IMR-90 (cell line): ENCODE results near the gene NF2. TPM values are rescaled to one million over a fixed set of nuclear protein-coding genes. Genes with fewer than 3 reads are reported as not detected.

Experiments used
- ATAC-seq: fragments of 200-7000 bp; cut with Tn5 transposase; 2 replicates; pipeline ENCODE4 v1.9.1; 2020; ENCODE audit warnings: low read depth, mild to moderate bottlenecking, moderate library complexity
- BruUV-seq: library from RNA; stranded (reverse); fragments of 400-500 nt; replicated peaks from 2 replicates; lab custom pipeline; 2021; lab: Mats Ljungman, UMichigan
- CTCF ChIA-PET: fragments of 300-600 bp; formaldehyde crosslinking; extraction: SDS; loops from one replicate; lab custom pipeline; 2021; ENCODE audit warnings: antibody characterized with exemption; lab: Yijun Ruan, JAX
- POLR2A ChIA-PET: fragments of 300-600 bp; sonication (Branson Sonifier 250); formaldehyde crosslinking; loops from one replicate; lab custom pipeline; 2022; ENCODE audit warnings: antibody characterized with exemption; ENCODE audit not compliant: unreplicated experiment; lab: Charles Lee
- DNase-seq: peaks from one replicate; pipeline ENCODE4 v3.0.0; 2013
- H2AFZ ChIP-seq: replicated peaks from 2 replicates; pipeline ENCODE3; 2013; ENCODE audit warnings: low read length, mild to moderate bottlenecking; ENCODE audit not compliant: poor library complexity
- H2AK5ac ChIP-seq: 2 replicates; pipeline ENCODE4 v1.6.1; 2013; ENCODE audit warnings: low read depth, low read length, inconsistent platforms
- H2AK9ac ChIP-seq: replicated peaks from 2 replicates; pipeline ENCODE3; 2013; ENCODE audit warnings: mild to moderate bottlenecking, low read depth, low read length, moderate library complexity; ENCODE audit not compliant: poor library complexity
- H2BK120ac ChIP-seq: 2 replicates; pipeline ENCODE4 v1.6.1; 2013; ENCODE audit warnings: low read depth, low read length, inconsistent platforms
- H2BK15ac ChIP-seq: 3 replicates; pipeline ENCODE4 v1.6.1; 2013; ENCODE audit warnings: low read depth, low read length, inconsistent platforms
- H2BK20ac ChIP-seq: 2 replicates; pipeline ENCODE4 v1.6.1; 2013; ENCODE audit warnings: low read depth, mild to moderate bottlenecking, inconsistent platforms, low read length, moderate library complexity
- H2BK5ac ChIP-seq: 2 replicates; pipeline ENCODE4 v1.6.1; 2013; ENCODE audit warnings: mild to moderate bottlenecking, low read depth, low read length, inconsistent platforms; ENCODE audit not compliant: poor library complexity, severe bottlenecking
- H3K14ac ChIP-seq: replicated peaks from 2 replicates; pipeline ENCODE4 v1.6.1; 2013; ENCODE audit warnings: low read depth, low read length, inconsistent platforms
- H3K18ac ChIP-seq: 2 replicates; pipeline ENCODE4 v1.6.1; 2013; ENCODE audit warnings: low read depth, low read length, control low read depth
- H3K23ac ChIP-seq: 2 replicates; pipeline ENCODE4 v1.6.1; 2013; ENCODE audit warnings: low read depth, low read length, inconsistent platforms
- H3K27ac ChIP-seq: 2 replicates; pipeline ENCODE4 v1.5.1; 2013; ENCODE audit warnings: mild to moderate bottlenecking, control low read depth, low read length; ENCODE audit not compliant: insufficient read depth
- H3K27me3 ChIP-seq: 2 replicates; pipeline ENCODE4 v1.6.1; 2013; ENCODE audit warnings: low read length; ENCODE audit not compliant: control insufficient read depth, insufficient read depth
- H3K36me3 ChIP-seq: 2 replicates; pipeline ENCODE4 v1.6.1; 2013; ENCODE audit warnings: low read length, mixed read lengths; ENCODE audit not compliant: control insufficient read depth, insufficient read depth
- H3K4ac ChIP-seq: 2 replicates; pipeline ENCODE4 v1.6.1; 2013; ENCODE audit warnings: low read depth, low read length, inconsistent platforms
- H3K4me1 ChIP-seq: 2 replicates; pipeline ENCODE4 v1.6.1; 2013; ENCODE audit warnings: low read length, mixed read lengths; ENCODE audit not compliant: control insufficient read depth, insufficient read depth
- H3K4me2 ChIP-seq: 2 replicates; pipeline ENCODE4 v1.6.1; 2013; ENCODE audit warnings: low read depth, mild to moderate bottlenecking, control low read depth, low read length, moderate library complexity
- H3K4me3 ChIP-seq: 2 replicates; pipeline ENCODE4 v1.5.1; 2013; ENCODE audit warnings: low read depth, mild to moderate bottlenecking, control low read depth, low read length, moderate library complexity; ENCODE audit not compliant: insufficient read depth
- H3K56ac ChIP-seq: 2 replicates; pipeline ENCODE4 v1.6.1; 2013; ENCODE audit warnings: low read length, inconsistent platforms; ENCODE audit not compliant: insufficient read depth; ENCODE audit errors: extremely low read depth
- H3K79me1 ChIP-seq, 2 experiments: 2 replicates each; pipeline ENCODE4 v1.6.1; 2013; ENCODE audit warnings: low read length in 2 of 2, inconsistent platforms in 1 of 2, low read depth in 1 of 2
- H3K9ac ChIP-seq: 2 replicates; pipeline ENCODE4 v1.6.1; 2013; ENCODE audit warnings: low read depth, low read length, control low read depth
- H3K9me1 ChIP-seq: 2 replicates; pipeline ENCODE4 v1.6.1; 2013; ENCODE audit warnings: low read length, inconsistent platforms; ENCODE audit not compliant: insufficient read depth
- H3K9me3 ChIP-seq: 2 replicates; pipeline ENCODE4 v1.6.1; 2013; ENCODE audit warnings: low read length; ENCODE audit not compliant: control insufficient read depth, insufficient read depth
- H4K20me1 ChIP-seq: 2 replicates; pipeline ENCODE4 v1.6.1; 2013; ENCODE audit warnings: low read length, inconsistent platforms; ENCODE audit not compliant: insufficient read depth
- H4K5ac ChIP-seq: 2 replicates; pipeline ENCODE4 v1.6.1; 2013; ENCODE audit warnings: mild to moderate bottlenecking, low read depth, low read length, control low read depth
- H4K8ac ChIP-seq, 2 experiments: 2 replicates each; pipeline ENCODE4 v1.6.1; 2013; ENCODE audit warnings: low read depth in 2 of 2, low read length in 2 of 2, control low read depth in 1 of 2, inconsistent platforms in 1 of 2
- H4K91ac ChIP-seq: 2 replicates; pipeline ENCODE4 v1.6.1; 2013; ENCODE audit warnings: low read depth, low read length, inconsistent platforms; ENCODE audit not compliant: insufficient read depth
- BHLHE40 ChIP-seq: fragments of 150-350 bp; IDR thresholded peaks from 2 replicates; pipeline ENCODE4 v1.6.1; 2016; ENCODE audit warnings: mild to moderate bottlenecking, low read depth, low read length
- CEBPB ChIP-seq: IDR thresholded peaks from 2 replicates; pipeline ENCODE4 v1.6.1; 2012; ENCODE audit warnings: low read depth, low read length, improper control_type of control experiment
- CHD1 ChIP-seq: IDR thresholded peaks from 2 replicates; pipeline ENCODE4 v1.6.1; 2012; ENCODE audit warnings: low read depth, low read length, improper control_type of control experiment
- FOS ChIP-seq: fragments of 150-350 bp; IDR thresholded peaks from 2 replicates; pipeline ENCODE4 v1.6.1; 2016; ENCODE audit warnings: low read depth, low read length
- MAZ ChIP-seq: IDR thresholded peaks from 2 replicates; pipeline ENCODE4 v1.6.1; 2012; ENCODE audit warnings: low read depth, mild to moderate bottlenecking, low read length, improper control_type of control experiment, moderate library complexity, borderline replicate concordance
- NFE2L2 ChIP-seq: fragments of 150-350 bp; IDR thresholded peaks from 2 replicates; pipeline ENCODE4 v1.6.1; 2016; ENCODE audit warnings: low read depth, mild to moderate bottlenecking, low read length
- POLR2A ChIP-seq: IDR thresholded peaks from 2 replicates; pipeline ENCODE4 v1.6.1; 2012; ENCODE audit warnings: mild to moderate bottlenecking, low read depth, low read length
- RAD21 ChIP-seq: IDR thresholded peaks from 2 replicates; pipeline ENCODE4 v1.6.1; 2012; ENCODE audit warnings: low read length, improper control_type of control experiment
- RCOR1 ChIP-seq: IDR thresholded peaks from 2 replicates; pipeline ENCODE4 v1.6.1; 2012; ENCODE audit warnings: mild to moderate bottlenecking, low read length, improper control_type of control experiment; ENCODE audit not compliant: insufficient replicate concordance
- RFX5 ChIP-seq: IDR thresholded peaks from 2 replicates; pipeline ENCODE4 v1.8.0; 2012; ENCODE audit warnings: low read depth, mild to moderate bottlenecking, low read length, moderate library complexity
- SMC3 ChIP-seq: fragments of 150-350 bp; IDR thresholded peaks from 2 replicates; pipeline ENCODE4 v1.6.1; 2016; ENCODE audit warnings: low read depth, mild to moderate bottlenecking, antibody characterized with exemption, low read length, moderate library complexity
- WGBS, 2 experiments: methylation state at CpG; one replicate each; pipeline versions ENCODE4 v1.1.5 to v1.1.7; 2013; ENCODE audit warnings: missing lambda C conversion rate in 2 of 2; ENCODE audit not compliant: insufficient read length in 1 of 2; ENCODE audit errors: extremely low coverage in 2 of 2; 5-methylcytosine and 5-hydroxymethylcytosine counted together
- dilution Hi-C: fragments of 300-500 bp; cut with HindIII; formaldehyde crosslinking; loops from one replicate; pipeline ENCODE4 v1.14.3; 2018; ENCODE audit warnings: low sequenced_read_pairs; ENCODE audit not compliant: unreplicated experiment
- in situ Hi-C: fragments of 300-500 bp; cut with MboI; formaldehyde crosslinking; loops from 3 replicates; pipeline ENCODE4 v1.14.3; 2019; ENCODE audit warnings: low sequenced_read_pairs, inconsistent platforms, mixed read lengths
- intact Hi-C: fragments of 100-400 bp; cut with micrococcal nuclease; formaldehyde crosslinking; loops from 2 replicates; pipeline ENCODE4 v1.10.0; 2022
- polyA plus RNA-seq, 3 experiments: library from polyadenylated mRNA; depleted of rRNA; stranded (reverse); fragments of >200 nt; gene quantifications; 2 replicates each; pipeline ENCODE4 v1.2.3, GENCODE V29; 2012; ENCODE audit warnings: low replicate concordance in 1 of 3
- total RNA-seq: library from RNA; depleted of rRNA; stranded (reverse); fragments of >200 nt; gene quantifications from 2 replicates; pipeline ENCODE4 v1.2.3, GENCODE V29; 2012
- TF ChIP-seq, protein P1 (sequence below): fragments of 150-350 bp; IDR thresholded peaks from 2 replicates; pipeline ENCODE4 v1.6.1; 2016; ENCODE audit warnings: low read depth, mild to moderate bottlenecking, low read length, moderate library complexity, borderline replicate concordance
- TF ChIP-seq, protein P2 (sequence below): conservative IDR thresholded peaks from 2 replicates; pipeline ENCODE4 v1.5.1; 2012; ENCODE audit warnings: mild to moderate bottlenecking, low read depth, low read length, improper control_type of control experiment
- TF ChIP-seq, protein P3 (sequence below): fragments of 150-350 bp; IDR thresholded peaks from 2 replicates; pipeline ENCODE4 v1.6.1; 2017; ENCODE audit warnings: mild to moderate bottlenecking, antibody characterized with exemption, low read length, low read depth

Gene NF2
- total and polyA plus RNA-seq, 2 of the 4 experiments (the other 2 are of a cell fraction) = 59.0 to 151 TPM

DNA sequence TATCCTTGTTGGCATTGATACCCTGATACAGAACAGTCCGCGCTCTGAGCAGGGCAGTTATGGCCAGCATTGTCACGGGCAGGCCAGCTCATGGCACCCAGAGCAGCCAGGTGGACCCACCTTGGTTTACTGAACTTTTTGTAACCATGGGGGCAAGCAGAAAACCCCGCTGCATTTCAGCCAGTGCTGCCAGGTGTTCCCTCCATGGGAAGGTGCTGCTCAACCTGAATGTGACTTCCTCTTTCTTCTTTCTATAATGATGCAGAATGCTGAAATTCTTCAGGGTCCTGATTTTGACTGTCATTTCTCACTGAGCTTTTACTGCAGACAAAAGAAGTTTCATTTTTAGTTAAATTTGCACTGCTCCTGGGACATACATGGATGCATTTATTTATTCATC, 80.8 kb downstream of the NF2 start:
- H2AK5ac ChIP-seq = no peak overlapping the region
- H2BK20ac ChIP-seq = no peak overlapping the region
- no peak overlapping the region for H3K14ac ChIP-seq
- no peaks in the 10 kb centered on the region for H4K20me1 ChIP-seq
- no peak overlapping the region for H3K56ac ChIP-seq
- in situ Hi-C loops (no loop called here), dilution Hi-C loops (loop anchor here (25.0 kb wide), 1 partner anchor 353 kb away; no protein-coding TSS in a partner anchor), intact Hi-C loops (no loop called here)
- H3K4me1 ChIP-seq = 0 out of 2 replicates have a peak, but pooled peaks cover 2% of the 10 kb centered on the region
- no peak overlapping the region for H4K5ac ChIP-seq
- DNase-seq (no peak), ATAC-seq (no peak)
- H3K4me2 ChIP-seq = no peak overlapping the region
- POLR2A ChIA-PET = no interaction called here
- BruUV-seq = no TSS peak
- no peaks in the 10 kb centered on the region; the same call in 1 of the 2 replicates for H3K9me1 ChIP-seq
- no peak overlapping the region for H3K27ac ChIP-seq
- H3K4me3 ChIP-seq = no peak overlapping the region
- no peak overlapping the region for H2BK15ac ChIP-seq
- H2AFZ ChIP-seq = no peak overlapping the region
- H4K8ac ChIP-seq = no peak overlapping the region
- peaks cover 7 to 20% of the 10 kb centered on the region in 2 experiments; a peak in 2 of 4 replicates for H3K79me1 ChIP-seq
- H3K18ac ChIP-seq = no peak overlapping the region
- CTCF ChIA-PET = no interaction called here
- H2BK5ac ChIP-seq = no peak overlapping the region
- no peak overlapping the region for H3K23ac ChIP-seq
- no peak overlapping the region for H4K91ac ChIP-seq
- no peak overlapping the region for H3K9ac ChIP-seq
- H3K4ac ChIP-seq = no peak overlapping the region
- TF ChIP-seq CHD1 (no peak), POLR2A (no peak), MAZ (no peak), FOS (no peak), NFE2L2 (no peak), RAD21 (no peak), CEBPB (no peak), RCOR1 (no peak), RFX5 (no peak), BHLHE40 (no peak), SMC3 (no peak)
- TF ChIP-seq, protein P1, sequence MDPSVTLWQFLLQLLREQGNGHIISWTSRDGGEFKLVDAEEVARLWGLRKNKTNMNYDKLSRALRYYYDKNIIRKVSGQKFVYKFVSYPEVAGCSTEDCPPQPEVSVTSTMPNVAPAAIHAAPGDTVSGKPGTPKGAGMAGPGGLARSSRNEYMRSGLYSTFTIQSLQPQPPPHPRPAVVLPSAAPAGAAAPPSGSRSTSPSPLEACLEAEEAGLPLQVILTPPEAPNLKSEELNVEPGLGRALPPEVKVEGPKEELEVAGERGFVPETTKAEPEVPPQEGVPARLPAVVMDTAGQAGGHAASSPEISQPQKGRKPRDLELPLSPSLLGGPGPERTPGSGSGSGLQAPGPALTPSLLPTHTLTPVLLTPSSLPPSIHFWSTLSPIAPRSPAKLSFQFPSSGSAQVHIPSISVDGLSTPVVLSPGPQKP = no peak
- TF ChIP-seq, protein P2, sequence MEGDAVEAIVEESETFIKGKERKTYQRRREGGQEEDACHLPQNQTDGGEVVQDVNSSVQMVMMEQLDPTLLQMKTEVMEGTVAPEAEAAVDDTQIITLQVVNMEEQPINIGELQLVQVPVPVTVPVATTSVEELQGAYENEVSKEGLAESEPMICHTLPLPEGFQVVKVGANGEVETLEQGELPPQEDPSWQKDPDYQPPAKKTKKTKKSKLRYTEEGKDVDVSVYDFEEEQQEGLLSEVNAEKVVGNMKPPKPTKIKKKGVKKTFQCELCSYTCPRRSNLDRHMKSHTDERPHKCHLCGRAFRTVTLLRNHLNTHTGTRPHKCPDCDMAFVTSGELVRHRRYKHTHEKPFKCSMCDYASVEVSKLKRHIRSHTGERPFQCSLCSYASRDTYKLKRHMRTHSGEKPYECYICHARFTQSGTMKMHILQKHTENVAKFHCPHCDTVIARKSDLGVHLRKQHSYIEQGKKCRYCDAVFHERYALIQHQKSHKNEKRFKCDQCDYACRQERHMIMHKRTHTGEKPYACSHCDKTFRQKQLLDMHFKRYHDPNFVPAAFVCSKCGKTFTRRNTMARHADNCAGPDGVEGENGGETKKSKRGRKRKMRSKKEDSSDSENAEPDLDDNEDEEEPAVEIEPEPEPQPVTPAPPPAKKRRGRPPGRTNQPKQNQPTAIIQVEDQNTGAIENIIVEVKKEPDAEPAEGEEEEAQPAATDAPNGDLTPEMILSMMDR = no peak
- TF ChIP-seq, protein P3, sequence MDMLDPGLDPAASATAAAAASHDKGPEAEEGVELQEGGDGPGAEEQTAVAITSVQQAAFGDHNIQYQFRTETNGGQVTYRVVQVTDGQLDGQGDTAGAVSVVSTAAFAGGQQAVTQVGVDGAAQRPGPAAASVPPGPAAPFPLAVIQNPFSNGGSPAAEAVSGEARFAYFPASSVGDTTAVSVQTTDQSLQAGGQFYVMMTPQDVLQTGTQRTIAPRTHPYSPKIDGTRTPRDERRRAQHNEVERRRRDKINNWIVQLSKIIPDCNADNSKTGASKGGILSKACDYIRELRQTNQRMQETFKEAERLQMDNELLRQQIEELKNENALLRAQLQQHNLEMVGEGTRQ = no peak
- no peak overlapping the region for H2BK120ac ChIP-seq
- peaks cover 45% of the 10 kb centered on the region for H3K36me3 ChIP-seq
- 83% methylated on average over 1 of the region's 4 CpGs; no CpG with 5 or more reads in 1 of the 2 experiments for WGBS, 2 experiments
- no peaks in the 10 kb centered on the region for H3K9me3 ChIP-seq
- no peak overlapping the region for H2AK9ac ChIP-seq
- no peaks in the 10 kb centered on the region for H3K27me3 ChIP-seq
